Measurements from ENCODE around the gene PRMT9.

DNA sequence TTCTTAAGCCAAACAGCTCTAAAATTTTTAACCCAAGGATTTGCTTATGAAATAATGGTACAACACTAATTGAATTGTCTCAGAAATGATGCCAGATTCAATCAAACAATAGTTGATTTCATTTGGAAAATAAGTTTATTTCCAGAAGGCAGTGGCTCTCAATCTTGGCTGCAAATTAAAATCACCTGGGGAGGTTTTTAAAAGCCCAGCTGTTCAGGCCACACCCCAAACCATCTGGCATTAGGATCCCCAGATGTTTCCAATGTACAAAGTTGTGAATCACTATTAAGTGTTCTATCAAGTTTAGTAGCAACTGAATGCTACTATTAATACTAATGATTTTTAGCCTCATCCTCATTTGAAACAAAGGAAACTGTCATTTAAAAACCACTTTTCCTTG, 44.6 kb downstream of the PRMT9 start:
- TF ChIP-seq, protein P1, sequence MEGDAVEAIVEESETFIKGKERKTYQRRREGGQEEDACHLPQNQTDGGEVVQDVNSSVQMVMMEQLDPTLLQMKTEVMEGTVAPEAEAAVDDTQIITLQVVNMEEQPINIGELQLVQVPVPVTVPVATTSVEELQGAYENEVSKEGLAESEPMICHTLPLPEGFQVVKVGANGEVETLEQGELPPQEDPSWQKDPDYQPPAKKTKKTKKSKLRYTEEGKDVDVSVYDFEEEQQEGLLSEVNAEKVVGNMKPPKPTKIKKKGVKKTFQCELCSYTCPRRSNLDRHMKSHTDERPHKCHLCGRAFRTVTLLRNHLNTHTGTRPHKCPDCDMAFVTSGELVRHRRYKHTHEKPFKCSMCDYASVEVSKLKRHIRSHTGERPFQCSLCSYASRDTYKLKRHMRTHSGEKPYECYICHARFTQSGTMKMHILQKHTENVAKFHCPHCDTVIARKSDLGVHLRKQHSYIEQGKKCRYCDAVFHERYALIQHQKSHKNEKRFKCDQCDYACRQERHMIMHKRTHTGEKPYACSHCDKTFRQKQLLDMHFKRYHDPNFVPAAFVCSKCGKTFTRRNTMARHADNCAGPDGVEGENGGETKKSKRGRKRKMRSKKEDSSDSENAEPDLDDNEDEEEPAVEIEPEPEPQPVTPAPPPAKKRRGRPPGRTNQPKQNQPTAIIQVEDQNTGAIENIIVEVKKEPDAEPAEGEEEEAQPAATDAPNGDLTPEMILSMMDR (IDR thresholded peaks at IDR 0.05; ENCODE audit: low read depth, low read length, poor library complexity, severe bottlenecking) = no peak
- no peak for TF ChIP-seq EZH2phosphoT487 (IDR thresholded peaks at IDR 0.05; ENCODE audit: borderline replicate concordance, low read length)
